ENCODE measurements around the gene MBOAT7. TPM values are rescaled to one million over a fixed set of nuclear protein-coding genes. Genes with fewer than 3 reads are reported as not detected.

Gene MBOAT7
- polyA plus RNA-seq, 3 donors = 44.6 to 60.5 (median 54.0) TPM

GRCh38 chr19:54145541-54146158 is 43.7 kb downstream of the MBOAT7 start:
- no peak for DNase-seq (ENCODE audit: low read depth in 3 of 3, low spot score in 2 of 3)

- DNase-seq (ENCODE audit: low read depth in 3 of 3, low spot score in 2 of 3) = no peak
Measured at GRCh38 chr19:54142166-54142780, 47.1 kb downstream of the MBOAT7 start.

DNA sequence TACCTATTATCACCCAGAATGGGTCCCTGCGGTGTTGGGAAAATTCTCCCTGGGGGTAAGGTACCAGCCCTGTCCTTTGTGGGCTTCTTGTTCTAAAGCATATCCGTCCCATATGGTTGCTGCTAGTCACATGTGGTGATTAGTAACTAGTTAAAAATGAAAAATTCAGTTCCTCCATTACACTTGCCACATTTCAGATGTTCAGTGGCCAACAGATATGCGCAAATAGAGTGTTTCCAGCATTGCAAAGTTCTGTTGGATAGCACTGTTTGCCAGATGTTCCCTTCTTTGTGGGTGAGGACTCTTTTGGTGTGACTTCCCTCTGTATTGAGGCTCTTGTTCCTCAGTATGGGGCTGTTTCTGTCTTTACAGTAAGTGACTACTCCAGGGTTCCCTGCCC is 48.0 kb downstream of the MBOAT7 start:
- DNase-seq (ENCODE audit: low read depth in 3 of 3, low spot score in 2 of 3) = no peak

DNA sequence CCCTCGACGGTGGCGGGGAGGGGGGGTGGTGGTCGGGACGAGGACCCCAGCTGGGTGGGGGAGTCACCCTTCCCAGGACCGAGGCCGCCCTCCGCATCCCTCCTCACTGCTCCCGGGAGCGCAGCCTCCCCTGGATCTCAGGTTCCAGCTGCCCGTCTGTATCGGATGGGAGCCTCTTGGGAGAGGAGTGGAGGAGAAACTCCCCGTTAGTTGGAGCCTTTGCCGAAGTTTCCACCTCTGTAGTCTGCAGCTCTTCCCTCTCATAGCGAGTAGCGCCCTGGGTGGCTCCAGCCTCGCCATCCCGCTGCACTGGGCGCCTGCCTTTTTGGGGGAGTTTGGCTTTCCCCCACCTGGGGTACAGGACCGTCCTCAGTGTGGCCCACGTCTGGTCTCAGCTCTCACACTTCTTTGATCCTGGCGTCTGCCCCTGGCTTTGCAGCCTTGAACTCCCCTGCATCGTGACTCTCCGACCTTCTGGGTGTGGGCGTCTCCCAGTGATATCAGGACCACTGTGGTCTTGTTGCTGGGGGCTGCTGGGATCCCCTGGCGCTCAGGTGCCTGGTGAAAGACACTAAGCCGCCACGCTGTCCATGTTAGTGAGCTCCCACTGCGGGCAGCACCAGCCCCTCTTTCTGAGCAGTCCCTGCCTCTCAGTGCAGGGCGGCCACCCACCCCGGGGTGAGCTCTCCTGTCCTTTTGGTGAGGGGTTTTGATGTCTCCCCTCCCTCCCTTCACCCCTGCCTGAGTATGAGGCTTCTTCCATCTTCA is 50.7 kb downstream of the MBOAT7 start:
- no peak for DNase-seq (ENCODE audit: low read depth in 3 of 3, low spot score in 2 of 3)

DNA sequence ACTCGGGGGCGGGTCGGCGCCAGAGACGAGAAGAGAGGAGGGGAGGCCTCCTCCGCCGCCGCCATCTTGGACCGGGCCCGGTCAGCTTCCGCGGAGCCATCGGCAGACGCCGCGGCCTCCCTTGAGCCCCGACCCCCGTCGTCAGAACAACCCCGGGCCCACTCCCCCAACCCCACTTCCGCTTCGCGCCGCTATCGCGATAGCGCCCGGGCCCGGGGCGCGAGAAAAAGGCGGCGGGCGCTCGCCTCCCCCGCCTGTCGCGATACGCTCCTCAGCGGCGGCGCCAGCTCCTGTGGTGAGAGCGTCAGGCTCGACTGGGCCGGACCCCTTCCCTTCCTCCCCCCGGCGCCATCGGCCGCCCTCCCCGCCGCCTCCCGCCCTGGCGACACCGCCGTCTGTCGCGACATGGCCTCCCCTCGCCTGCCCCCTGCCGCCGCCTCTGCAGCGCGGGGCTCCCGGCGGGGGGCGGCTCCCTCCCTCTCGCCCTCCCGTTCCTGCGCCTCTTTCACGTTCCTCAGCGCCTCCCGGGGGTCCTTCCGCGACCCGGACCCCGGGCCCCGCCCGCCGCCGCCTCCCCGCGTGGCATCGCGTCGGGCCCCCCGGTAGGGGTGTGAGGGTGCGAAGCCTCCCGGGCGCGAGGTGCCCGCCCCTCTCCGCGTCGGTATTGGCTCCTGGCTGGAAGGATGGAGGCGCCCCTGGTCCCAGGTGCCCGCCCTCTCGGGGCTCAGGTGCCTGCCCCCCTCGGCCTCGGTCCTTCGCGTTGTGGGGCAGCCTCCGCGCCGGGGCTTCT is 51.5 kb downstream of the MBOAT7 start, which contains the start of gene CNOT3:
CNOT3 (plus strand) TSS at position 64 of the 790 bp plus-strand sequence. CDS start 5,217 bp downstream, outside the sequence.
- no peak for DNase-seq (ENCODE audit: low read depth in 3 of 3, low spot score in 2 of 3)

DNA sequence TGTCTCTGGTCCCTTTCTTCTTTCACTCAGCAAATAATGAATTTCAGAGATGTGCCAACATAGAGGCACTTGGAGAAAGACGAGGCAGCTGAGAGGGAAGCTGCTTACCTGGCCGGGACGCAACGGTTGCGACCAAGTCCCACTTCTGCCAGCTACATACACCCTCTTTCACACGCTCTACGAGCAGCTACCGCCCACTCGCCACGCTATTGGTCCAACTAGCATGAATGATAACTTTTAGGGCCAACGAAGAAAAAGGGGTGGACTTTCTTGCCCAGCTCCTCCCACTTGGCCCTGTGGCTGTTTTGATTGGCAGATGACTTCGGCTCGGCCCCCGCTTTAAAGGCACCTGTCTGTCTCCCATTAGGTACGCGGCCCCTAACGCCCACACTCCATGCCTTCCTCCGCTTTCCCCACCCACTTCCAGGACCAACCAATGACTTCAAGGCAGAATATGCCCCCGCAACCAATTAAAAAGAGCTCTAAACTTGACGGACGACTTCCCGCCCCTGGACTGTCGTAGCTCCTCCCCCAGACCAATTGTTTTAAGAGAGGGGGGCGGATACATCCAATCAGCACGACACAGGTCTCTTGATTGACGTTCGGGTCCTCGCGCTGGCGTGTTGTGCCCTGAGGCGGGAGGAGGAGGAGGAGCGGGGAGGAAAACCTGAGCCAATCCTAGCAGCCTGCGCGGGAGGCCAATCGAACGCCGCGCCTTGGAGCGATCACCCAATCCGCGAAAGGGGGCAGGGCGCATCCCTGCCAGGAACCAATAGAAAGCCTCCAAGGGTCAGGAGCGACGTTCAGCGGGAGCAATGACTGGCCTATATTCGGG is 52.3 kb downstream of the MBOAT7 start:
- DNase-seq (ENCODE audit: low read depth in 3 of 3, low spot score in 2 of 3) = peak; percentile 99 to 100 (median 100)

DNA sequence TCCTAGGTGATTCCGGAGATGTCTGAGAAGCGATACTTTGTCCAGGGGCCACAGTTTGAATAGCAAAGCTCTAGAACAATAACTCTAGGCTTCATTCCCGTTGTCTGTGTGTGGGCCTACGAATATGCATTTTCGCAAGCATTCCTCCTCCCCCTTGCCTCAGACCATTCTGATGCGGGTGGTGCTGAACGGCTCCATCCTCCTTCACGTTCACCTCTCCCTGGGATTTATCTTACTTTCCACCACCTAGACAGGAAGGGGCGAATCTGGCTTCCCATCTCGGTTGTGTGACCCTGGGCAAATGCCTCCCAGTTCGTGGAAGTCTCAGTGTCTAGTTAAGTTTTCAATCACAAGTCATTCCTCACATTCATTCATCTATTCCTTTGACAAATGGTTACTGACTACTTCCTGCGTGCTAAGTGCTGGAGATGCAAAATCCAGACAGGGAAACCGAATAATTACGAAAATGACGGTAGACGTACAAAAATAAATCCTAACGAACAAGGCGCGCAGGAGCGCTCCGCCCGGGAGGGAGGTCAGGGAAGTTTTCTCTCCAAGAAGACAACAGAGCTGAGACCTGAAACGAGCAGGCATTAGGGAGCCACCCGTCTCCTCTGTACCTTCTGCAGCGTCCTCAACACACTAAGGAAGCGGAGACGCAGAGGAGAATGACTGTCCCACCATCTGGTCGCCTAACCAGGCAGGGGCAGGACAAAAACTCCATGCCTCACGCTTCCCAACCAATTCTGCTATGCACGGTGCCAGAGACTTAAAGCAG is 53.1 kb downstream of the MBOAT7 start:
- DNase-seq (ENCODE audit: low read depth in 3 of 3, low spot score in 2 of 3) = no peak

DNA sequence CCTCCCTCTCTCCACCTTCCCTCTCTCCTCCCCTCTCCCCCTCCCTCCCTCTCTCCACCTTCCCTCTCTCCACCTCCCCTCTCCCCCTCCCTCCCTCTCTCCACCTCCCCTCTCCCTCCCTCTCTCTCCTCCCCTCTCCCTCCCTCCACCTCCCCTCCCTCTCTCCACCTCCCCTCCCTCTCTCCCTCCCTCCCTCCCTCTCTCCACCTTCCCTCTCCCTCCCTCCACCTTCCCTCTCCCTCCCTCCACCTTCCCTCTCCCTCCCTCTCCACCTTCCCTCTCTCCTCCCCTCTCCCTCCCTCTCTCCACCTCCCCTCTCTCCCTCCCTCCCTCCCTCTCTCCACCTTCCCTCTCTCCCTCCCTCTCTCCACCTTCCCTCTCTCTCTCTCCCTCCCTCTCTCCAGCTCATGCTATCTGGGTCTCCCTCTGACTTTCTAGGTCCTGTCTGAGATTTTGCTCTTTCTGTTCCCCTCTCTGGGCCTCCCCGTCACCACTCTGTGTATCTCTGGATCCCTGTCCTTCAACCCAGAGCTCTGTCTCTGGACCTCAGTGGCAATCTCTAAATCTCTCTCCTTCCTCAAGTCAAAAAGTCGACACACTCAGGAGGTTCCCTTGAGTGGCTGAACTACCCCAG is 55.3 kb downstream of the MBOAT7 start:
- no peak for DNase-seq (ENCODE audit: low read depth in 3 of 3, low spot score in 2 of 3)

- no peak for DNase-seq (ENCODE audit: low read depth in 3 of 3, low spot score in 2 of 3)
Measured at GRCh38 chr19:54133312-54133956, 55.9 kb downstream of the MBOAT7 start.

DNA sequence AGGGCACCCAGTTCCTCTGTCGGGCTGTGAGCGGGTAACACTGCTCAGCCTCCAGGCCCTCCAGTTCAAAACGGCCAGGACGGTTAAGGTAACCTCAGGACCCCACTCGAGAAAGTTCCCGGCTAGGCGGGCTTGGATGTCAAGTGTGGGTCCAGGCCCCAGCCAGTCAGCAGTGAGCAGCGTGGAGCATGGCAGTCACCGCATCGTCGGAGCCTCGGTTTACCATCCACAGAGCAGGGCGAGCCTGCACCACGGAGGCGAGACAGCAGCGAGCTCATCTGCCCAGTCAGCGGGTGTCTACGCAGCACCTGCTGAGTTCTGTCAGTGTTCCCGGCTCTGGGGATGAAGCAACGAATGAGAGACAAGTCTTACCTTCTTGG is 59.8 kb downstream of the MBOAT7 start:
- no peak for DNase-seq (ENCODE audit: low read depth in 3 of 3, low spot score in 2 of 3)

GRCh38 chr19:54128796-54129616 is 60.4 kb downstream of the MBOAT7 start:
- DNase-seq (ENCODE audit: low read depth in 3 of 3, low spot score in 2 of 3) = no peak

GRCh38 chr19:54128441-54128725 is 61.0 kb downstream of the MBOAT7 start:
- no peak for DNase-seq (ENCODE audit: low read depth in 3 of 3, low spot score in 2 of 3)

- no peak for DNase-seq (ENCODE audit: low read depth in 3 of 3, low spot score in 2 of 3)
Measured at GRCh38 chr19:54127688-54128440, 61.5 kb downstream of the MBOAT7 start.

DNA sequence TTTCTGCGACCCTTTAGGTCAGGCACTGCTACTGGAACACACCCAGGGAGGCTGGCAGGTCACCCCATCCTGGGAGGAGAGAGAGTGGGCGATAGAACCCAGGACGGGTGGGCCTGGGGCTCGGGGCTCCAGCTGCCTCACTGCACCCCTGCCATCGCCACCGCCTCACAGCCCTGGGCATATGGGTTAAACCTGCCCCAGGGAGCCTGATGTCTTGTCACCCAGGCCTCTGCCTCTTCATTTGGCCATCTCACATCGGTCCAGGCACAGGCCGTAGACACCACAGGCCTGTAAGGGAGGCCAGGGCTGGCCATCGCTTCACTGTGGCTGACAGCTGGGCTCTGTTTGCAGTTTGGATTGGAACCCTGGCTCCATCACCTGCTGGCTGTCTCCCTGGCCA is 63.7 kb downstream of the MBOAT7 start:
- DNase-seq (ENCODE audit: low read depth in 3 of 3, low spot score in 2 of 3) = no peak

GRCh38 chr19:54124393-54124792 is 65.0 kb downstream of the MBOAT7 start:
- DNase-seq (ENCODE audit: low read depth in 3 of 3, low spot score in 2 of 3) = no peak

DNA sequence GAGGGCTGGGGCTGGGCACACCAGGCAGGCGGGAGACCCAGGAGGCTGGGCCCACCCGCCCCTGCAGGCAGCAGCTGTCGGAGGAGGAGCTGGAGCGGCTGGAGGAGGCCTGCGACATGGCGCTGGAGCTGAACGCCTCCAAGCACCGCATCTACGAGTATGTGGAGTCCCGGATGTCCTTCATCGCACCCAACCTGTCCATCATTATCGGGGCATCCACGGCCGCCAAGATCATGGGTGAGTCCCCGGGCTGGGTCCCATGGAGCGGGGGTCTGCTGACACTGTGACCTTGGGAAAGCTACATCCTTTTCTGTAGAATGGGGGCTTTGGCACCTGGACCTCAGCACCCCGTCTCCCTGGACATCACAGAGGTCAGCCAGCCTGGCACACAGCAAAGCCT is 65.7 kb downstream of the MBOAT7 start:
- DNase-seq (ENCODE audit: low read depth in 3 of 3, low spot score in 2 of 3) = no peak
